K562 (cell line): ENCODE measurements around the gene RXRB.

Experiments
- BHLHE40 ChIP-seq: IDR thresholded peaks from 2 replicates; pipeline ENCODE4 v1.6.1; 2011; ENCODE audit warnings: low read length, improper control_type of control experiment
- GTF2F1 ChIP-seq: IDR thresholded peaks from 2 replicates; pipeline ENCODE4 v1.6.1; 2011; ENCODE audit warnings: low read depth, low read length, improper control_type of control experiment
- SAFB2 ChIP-seq: fragments of 200-400 bp; formaldehyde crosslinking; IDR thresholded peaks from 2 replicates; pipeline ENCODE4 v1.6.1; 2018; ENCODE audit warnings: borderline replicate concordance, low read length, low read depth, moderate library complexity; ENCODE audit not compliant: severe bottlenecking
- TCF7 ChIP-seq: sonication (generic); IDR thresholded peaks from 2 replicates; pipeline ENCODE4 v1.6.1; 2016; ENCODE audit warnings: antibody characterized with exemption, borderline replicate concordance
- ZNF311 ChIP-seq: fragments of 250-450 bp; sonication (Bioruptor Pico); IDR thresholded peaks from 2 replicates; pipeline ENCODE4 v1.4.0; 2020; ENCODE audit warnings: mild to moderate bottlenecking, moderate library complexity
- ZNF561 ChIP-seq: fragments of 450-650 bp; formaldehyde crosslinking; conservative IDR thresholded peaks from 2 replicates; pipeline ENCODE4 v1.4.0; 2020; ENCODE audit warnings: mild to moderate bottlenecking, moderate library complexity
- TF ChIP-seq, protein P1 (sequence below): sonication (generic); formaldehyde crosslinking; IDR thresholded peaks from 2 replicates; pipeline ENCODE4 v1.8.1; 2023; ENCODE audit warnings: mild to moderate bottlenecking, missing genetic modification reagents, moderate library complexity
- TF ChIP-seq, protein P2 (sequence below): fragments of 250-450 bp; sonication (Bioruptor Pico); IDR thresholded peaks from 2 replicates; pipeline ENCODE4 v1.5.0; 2022; ENCODE audit warnings: mild to moderate bottlenecking
- TF ChIP-seq, protein P3 (sequence below): sonication (generic); formaldehyde crosslinking; IDR thresholded peaks from 2 replicates; pipeline ENCODE4 v1.8.1; 2022; ENCODE audit warnings: missing genetic modification reagents
- TF ChIP-seq, protein P4 (sequence below), 3 experiments: IDR thresholded peaks in 2 of 3; conservative IDR thresholded peaks in 1 of 3; 2 replicates each; pipeline ENCODE4 v1.5.1; 2011 to 2012; ENCODE audit warnings: low read length in 3 of 3, mild to moderate bottlenecking in 3 of 3, control low read depth in 2 of 3, improper control_type of control experiment in 1 of 3, inconsistent platforms in 1 of 3, low read depth in 1 of 3, mixed read lengths in 1 of 3, moderate library complexity in 1 of 3; ENCODE audit not compliant: insufficient read depth in 2 of 3
- TF ChIP-seq, protein P5 (sequence below): fragments of 450-650 bp; formaldehyde crosslinking; IDR thresholded peaks from 2 replicates; pipeline ENCODE4 v1.4.0; 2022; ENCODE audit warnings: missing genetic modification characterization
- TF ChIP-seq, protein P6 (sequence below): fragments of 200-600 bp; sonication (generic); IDR thresholded peaks from one replicate; pipeline ENCODE4 v1.6.1; 2012; ENCODE audit warnings: mild to moderate bottlenecking, low read depth, low read length, inconsistent platforms

DNA sequence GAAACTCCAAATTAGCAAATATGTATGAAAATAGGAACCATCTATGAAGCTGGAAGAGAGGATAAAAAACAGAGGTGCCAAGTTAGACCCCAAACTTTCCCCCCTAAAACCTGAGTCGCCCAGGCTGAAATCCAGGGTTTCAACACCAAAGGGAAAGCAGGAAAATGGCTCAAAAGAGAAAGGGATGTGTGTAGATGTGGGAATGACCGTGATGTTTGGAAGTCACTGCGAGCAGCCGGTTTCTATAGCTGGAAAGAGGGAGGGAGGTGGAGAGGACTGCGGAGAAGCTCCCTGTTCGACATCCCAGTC lies 12.3 kb upstream of the RXRB start:
- TF ChIP-seq, protein P1, sequence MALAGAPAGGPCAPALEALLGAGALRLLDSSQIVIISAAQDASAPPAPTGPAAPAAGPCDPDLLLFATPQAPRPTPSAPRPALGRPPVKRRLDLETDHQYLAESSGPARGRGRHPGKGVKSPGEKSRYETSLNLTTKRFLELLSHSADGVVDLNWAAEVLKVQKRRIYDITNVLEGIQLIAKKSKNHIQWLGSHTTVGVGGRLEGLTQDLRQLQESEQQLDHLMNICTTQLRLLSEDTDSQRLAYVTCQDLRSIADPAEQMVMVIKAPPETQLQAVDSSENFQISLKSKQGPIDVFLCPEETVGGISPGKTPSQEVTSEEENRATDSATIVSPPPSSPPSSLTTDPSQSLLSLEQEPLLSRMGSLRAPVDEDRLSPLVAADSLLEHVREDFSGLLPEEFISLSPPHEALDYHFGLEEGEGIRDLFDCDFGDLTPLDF: no peak
- no peak for TF ChIP-seq ZNF561
- TF ChIP-seq, protein P2, sequence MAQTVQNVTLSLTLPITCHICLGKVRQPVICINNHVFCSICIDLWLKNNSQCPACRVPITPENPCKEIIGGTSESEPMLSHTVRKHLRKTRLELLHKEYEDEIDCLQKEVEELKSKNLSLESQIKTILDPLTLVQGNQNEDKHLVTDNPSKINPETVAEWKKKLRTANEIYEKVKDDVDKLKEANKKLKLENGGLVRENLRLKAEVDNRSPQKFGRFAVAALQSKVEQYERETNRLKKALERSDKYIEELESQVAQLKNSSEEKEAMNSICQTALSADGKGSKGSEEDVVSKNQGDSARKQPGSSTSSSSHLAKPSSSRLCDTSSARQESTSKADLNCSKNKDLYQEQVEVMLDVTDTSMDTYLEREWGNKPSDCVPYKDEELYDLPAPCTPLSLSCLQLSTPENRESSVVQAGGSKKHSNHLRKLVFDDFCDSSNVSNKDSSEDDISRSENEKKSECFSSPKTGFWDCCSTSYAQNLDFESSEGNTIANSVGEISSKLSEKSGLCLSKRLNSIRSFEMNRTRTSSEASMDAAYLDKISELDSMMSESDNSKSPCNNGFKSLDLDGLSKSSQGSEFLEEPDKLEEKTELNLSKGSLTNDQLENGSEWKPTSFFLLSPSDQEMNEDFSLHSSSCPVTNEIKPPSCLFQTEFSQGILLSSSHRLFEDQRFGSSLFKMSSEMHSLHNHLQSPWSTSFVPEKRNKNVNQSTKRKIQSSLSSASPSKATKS: no peak
- no peak for TF ChIP-seq SAFB2
- TF ChIP-seq, protein P3, sequence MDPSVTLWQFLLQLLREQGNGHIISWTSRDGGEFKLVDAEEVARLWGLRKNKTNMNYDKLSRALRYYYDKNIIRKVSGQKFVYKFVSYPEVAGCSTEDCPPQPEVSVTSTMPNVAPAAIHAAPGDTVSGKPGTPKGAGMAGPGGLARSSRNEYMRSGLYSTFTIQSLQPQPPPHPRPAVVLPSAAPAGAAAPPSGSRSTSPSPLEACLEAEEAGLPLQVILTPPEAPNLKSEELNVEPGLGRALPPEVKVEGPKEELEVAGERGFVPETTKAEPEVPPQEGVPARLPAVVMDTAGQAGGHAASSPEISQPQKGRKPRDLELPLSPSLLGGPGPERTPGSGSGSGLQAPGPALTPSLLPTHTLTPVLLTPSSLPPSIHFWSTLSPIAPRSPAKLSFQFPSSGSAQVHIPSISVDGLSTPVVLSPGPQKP (CRISPR knock-in tag): no peak
- TF ChIP-seq ZNF311: no peak
- TF ChIP-seq, protein P4, sequence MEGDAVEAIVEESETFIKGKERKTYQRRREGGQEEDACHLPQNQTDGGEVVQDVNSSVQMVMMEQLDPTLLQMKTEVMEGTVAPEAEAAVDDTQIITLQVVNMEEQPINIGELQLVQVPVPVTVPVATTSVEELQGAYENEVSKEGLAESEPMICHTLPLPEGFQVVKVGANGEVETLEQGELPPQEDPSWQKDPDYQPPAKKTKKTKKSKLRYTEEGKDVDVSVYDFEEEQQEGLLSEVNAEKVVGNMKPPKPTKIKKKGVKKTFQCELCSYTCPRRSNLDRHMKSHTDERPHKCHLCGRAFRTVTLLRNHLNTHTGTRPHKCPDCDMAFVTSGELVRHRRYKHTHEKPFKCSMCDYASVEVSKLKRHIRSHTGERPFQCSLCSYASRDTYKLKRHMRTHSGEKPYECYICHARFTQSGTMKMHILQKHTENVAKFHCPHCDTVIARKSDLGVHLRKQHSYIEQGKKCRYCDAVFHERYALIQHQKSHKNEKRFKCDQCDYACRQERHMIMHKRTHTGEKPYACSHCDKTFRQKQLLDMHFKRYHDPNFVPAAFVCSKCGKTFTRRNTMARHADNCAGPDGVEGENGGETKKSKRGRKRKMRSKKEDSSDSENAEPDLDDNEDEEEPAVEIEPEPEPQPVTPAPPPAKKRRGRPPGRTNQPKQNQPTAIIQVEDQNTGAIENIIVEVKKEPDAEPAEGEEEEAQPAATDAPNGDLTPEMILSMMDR (IDR thresholded peaks at IDR 0.05 in 2 of 3, conservative IDR thresholded peaks at IDR 0.05 in 1 of 3; ENCODE audit: insufficient read depth in 2 of 3, low read depth in 1 of 3, low read length in 3 of 3): no peak
- no peak for TF ChIP-seq TCF7
- TF ChIP-seq, protein P5, sequence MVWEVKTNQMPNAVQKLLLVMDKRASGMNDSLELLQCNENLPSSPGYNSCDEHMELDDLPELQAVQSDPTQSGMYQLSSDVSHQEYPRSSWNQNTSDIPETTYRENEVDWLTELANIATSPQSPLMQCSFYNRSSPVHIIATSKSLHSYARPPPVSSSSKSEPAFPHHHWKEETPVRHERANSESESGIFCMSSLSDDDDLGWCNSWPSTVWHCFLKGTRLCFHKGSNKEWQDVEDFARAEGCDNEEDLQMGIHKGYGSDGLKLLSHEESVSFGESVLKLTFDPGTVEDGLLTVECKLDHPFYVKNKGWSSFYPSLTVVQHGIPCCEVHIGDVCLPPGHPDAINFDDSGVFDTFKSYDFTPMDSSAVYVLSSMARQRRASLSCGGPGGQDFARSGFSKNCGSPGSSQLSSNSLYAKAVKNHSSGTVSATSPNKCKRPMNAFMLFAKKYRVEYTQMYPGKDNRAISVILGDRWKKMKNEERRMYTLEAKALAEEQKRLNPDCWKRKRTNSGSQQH (CRISPR knock-in tag): no peak
- TF ChIP-seq, protein P6, sequence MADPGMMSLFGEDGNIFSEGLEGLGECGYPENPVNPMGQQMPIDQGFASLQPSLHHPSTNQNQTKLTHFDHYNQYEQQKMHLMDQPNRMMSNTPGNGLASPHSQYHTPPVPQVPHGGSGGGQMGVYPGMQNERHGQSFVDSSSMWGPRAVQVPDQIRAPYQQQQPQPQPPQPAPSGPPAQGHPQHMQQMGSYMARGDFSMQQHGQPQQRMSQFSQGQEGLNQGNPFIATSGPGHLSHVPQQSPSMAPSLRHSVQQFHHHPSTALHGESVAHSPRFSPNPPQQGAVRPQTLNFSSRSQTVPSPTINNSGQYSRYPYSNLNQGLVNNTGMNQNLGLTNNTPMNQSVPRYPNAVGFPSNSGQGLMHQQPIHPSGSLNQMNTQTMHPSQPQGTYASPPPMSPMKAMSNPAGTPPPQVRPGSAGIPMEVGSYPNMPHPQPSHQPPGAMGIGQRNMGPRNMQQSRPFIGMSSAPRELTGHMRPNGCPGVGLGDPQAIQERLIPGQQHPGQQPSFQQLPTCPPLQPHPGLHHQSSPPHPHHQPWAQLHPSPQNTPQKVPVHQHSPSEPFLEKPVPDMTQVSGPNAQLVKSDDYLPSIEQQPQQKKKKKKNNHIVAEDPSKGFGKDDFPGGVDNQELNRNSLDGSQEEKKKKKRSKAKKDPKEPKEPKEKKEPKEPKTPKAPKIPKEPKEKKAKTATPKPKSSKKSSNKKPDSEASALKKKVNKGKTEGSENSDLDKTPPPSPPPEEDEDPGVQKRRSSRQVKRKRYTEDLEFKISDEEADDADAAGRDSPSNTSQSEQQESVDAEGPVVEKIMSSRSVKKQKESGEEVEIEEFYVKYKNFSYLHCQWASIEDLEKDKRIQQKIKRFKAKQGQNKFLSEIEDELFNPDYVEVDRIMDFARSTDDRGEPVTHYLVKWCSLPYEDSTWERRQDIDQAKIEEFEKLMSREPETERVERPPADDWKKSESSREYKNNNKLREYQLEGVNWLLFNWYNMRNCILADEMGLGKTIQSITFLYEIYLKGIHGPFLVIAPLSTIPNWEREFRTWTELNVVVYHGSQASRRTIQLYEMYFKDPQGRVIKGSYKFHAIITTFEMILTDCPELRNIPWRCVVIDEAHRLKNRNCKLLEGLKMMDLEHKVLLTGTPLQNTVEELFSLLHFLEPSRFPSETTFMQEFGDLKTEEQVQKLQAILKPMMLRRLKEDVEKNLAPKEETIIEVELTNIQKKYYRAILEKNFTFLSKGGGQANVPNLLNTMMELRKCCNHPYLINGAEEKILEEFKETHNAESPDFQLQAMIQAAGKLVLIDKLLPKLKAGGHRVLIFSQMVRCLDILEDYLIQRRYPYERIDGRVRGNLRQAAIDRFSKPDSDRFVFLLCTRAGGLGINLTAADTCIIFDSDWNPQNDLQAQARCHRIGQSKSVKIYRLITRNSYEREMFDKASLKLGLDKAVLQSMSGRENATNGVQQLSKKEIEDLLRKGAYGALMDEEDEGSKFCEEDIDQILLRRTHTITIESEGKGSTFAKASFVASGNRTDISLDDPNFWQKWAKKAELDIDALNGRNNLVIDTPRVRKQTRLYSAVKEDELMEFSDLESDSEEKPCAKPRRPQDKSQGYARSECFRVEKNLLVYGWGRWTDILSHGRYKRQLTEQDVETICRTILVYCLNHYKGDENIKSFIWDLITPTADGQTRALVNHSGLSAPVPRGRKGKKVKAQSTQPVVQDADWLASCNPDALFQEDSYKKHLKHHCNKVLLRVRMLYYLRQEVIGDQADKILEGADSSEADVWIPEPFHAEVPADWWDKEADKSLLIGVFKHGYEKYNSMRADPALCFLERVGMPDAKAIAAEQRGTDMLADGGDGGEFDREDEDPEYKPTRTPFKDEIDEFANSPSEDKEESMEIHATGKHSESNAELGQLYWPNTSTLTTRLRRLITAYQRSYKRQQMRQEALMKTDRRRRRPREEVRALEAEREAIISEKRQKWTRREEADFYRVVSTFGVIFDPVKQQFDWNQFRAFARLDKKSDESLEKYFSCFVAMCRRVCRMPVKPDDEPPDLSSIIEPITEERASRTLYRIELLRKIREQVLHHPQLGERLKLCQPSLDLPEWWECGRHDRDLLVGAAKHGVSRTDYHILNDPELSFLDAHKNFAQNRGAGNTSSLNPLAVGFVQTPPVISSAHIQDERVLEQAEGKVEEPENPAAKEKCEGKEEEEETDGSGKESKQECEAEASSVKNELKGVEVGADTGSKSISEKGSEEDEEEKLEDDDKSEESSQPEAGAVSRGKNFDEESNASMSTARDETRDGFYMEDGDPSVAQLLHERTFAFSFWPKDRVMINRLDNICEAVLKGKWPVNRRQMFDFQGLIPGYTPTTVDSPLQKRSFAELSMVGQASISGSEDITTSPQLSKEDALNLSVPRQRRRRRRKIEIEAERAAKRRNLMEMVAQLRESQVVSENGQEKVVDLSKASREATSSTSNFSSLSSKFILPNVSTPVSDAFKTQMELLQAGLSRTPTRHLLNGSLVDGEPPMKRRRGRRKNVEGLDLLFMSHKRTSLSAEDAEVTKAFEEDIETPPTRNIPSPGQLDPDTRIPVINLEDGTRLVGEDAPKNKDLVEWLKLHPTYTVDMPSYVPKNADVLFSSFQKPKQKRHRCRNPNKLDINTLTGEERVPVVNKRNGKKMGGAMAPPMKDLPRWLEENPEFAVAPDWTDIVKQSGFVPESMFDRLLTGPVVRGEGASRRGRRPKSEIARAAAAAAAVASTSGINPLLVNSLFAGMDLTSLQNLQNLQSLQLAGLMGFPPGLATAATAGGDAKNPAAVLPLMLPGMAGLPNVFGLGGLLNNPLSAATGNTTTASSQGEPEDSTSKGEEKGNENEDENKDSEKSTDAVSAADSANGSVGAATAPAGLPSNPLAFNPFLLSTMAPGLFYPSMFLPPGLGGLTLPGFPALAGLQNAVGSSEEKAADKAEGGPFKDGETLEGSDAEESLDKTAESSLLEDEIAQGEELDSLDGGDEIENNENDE: no peak
- TF ChIP-seq BHLHE40: no peak
- no peak for TF ChIP-seq GTF2F1
